Measurements from ENCODE around the gene CFAP299. TPM values are rescaled to one million over a fixed set of nuclear protein-coding genes. Genes with fewer than 3 reads are reported as not detected.
A peak's percentile ranks its signal among the peaks of the same experiment; 100 is the strongest.

CFAP299 gene
- total and polyA plus RNA-seq, 7 donors: 1.4 TPM; not detected in 6

GRCh38 chr4:80388284-80388607 is 52.7 kb downstream of the CFAP299 start:
- Histone ChIP-seq H3K4me1 (peaks cover 0 to 21% (median 0%) of the 10 kb centered on the region in 4 donors), H3K9me3 (no peaks in the 10 kb centered on the region), H3K4me3 (no peak overlapping the region), H3K27me3 (no peaks in the 10 kb centered on the region), H3K36me3 (no peaks in the 10 kb centered on the region), H3K27ac (no peak overlapping the region)
- 89 to 93% methylated on average over 8 of the region's 8 CpGs for WGBS, 2 donors
- TF ChIP-seq POLR2A (IDR thresholded peaks at IDR 0.05) (no peak), EP300 (IDR thresholded peaks at IDR 0.05) (no peak), CTCF (IDR thresholded peaks at IDR 0.05) (no peak), POLR2AphosphoS5 (IDR thresholded peaks at IDR 0.05) (no peak)
- no peak for DNase-seq
- intact Hi-C loops (cut with DNase I): no loop called here

GRCh38 chr4:80390178-80390577 is 54.6 kb downstream of the CFAP299 start:
- Histone ChIP-seq H3K27ac (no peak overlapping the region), H3K36me3 (no peaks in the 10 kb centered on the region), H3K4me1 (peaks cover 0 to 26% (median 1%) of the 10 kb centered on the region in 4 donors), H3K4me3 (no peak overlapping the region), H3K9me3 (no peaks in the 10 kb centered on the region), H3K27me3 (no peaks in the 10 kb centered on the region)
- no peak for DNase-seq
- TF ChIP-seq POLR2AphosphoS5 (IDR thresholded peaks at IDR 0.05): peak in 2 of 4 donors; percentile 65
- TF ChIP-seq EP300 (IDR thresholded peaks at IDR 0.05): no peak
- intact Hi-C loops (cut with DNase I): no loop called here
- WGBS, 2 donors: 83 to 90% methylated on average over 2 of the region's 2 CpGs

- H3K4me1 ChIP-seq: peaks cover 0 to 26% (median 1%) of the 10 kb centered on the region in 4 donors
- intact Hi-C loops (cut with DNase I): no loop called here
- 83 to 87% methylated on average over 4 of the region's 4 CpGs for WGBS, 2 donors
- no peak for DNase-seq
- no peaks in the 10 kb centered on the region for H3K27me3 ChIP-seq
- peak overlapping the region in 1 of 4 donors; percentile 40 for H3K27ac ChIP-seq
- TF ChIP-seq POLR2AphosphoS5 (IDR thresholded peaks at IDR 0.05): no peak
- TF ChIP-seq EP300 (IDR thresholded peaks at IDR 0.05): no peak
- no peak for TF ChIP-seq POLR2A (IDR thresholded peaks at IDR 0.05)
- no peak for TF ChIP-seq CTCF (IDR thresholded peaks at IDR 0.05)
- H3K36me3 ChIP-seq: no peaks in the 10 kb centered on the region
- no peaks in the 10 kb centered on the region for H3K9me3 ChIP-seq
- no peak overlapping the region for H3K4me3 ChIP-seq
Observed at GRCh38 chr4:80393246-80393969, 57.9 kb downstream of the CFAP299 start.

GRCh38 chr4:80393970-80394250 is 58.4 kb downstream of the CFAP299 start:
- Histone ChIP-seq H3K27me3 (no peaks in the 10 kb centered on the region), H3K4me3 (no peak overlapping the region), H3K36me3 (no peaks in the 10 kb centered on the region), H3K9me3 (no peaks in the 10 kb centered on the region), H3K27ac (no peak overlapping the region), H3K4me1 (peaks cover 0 to 26% (median 1%) of the 10 kb centered on the region in 4 donors)
- no peak for DNase-seq
- intact Hi-C loops (cut with DNase I): no loop called here
- TF ChIP-seq CTCF (IDR thresholded peaks at IDR 0.05): no peak
- WGBS, 2 donors: 83 to 93% methylated on average over 1 of the region's 1 CpG

- Histone ChIP-seq H3K4me3 (no peak overlapping the region), H3K36me3 (no peaks in the 10 kb centered on the region), H3K27me3 (no peaks in the 10 kb centered on the region), H3K9me3 (no peaks in the 10 kb centered on the region), H3K4me1 (peaks cover 0 to 8% (median 0%) of the 10 kb centered on the region in 4 donors), H3K27ac (no peak overlapping the region)
- 88 to 91% methylated on average over 4 of the region's 4 CpGs for WGBS, 2 donors
- TF ChIP-seq EP300 (IDR thresholded peaks at IDR 0.05) (no peak), POLR2A (IDR thresholded peaks at IDR 0.05) (no peak)
- DNase-seq: peak; percentile 62
- intact Hi-C loops (cut with DNase I): no loop called here
Observed at GRCh38 chr4:80407246-80407645, 71.7 kb downstream of the CFAP299 start.

- intact Hi-C loops (cut with DNase I): no loop called here
- peaks cover 0 to 8% (median 0%) of the 10 kb centered on the region in 4 donors for H3K4me1 ChIP-seq
- no peak overlapping the region for H3K27ac ChIP-seq
- WGBS, 2 donors: 83 to 88% methylated on average over 2 of the region's 2 CpGs
- no peak for TF ChIP-seq POLR2A (IDR thresholded peaks at IDR 0.05)
- TF ChIP-seq POLR2AphosphoS5 (IDR thresholded peaks at IDR 0.05): no peak
- TF ChIP-seq CTCF (IDR thresholded peaks at IDR 0.05): no peak
- TF ChIP-seq EP300 (IDR thresholded peaks at IDR 0.05): no peak
- DNase-seq: no peak
- no peaks in the 10 kb centered on the region for H3K27me3 ChIP-seq
- no peak overlapping the region for H3K4me3 ChIP-seq
- H3K9me3 ChIP-seq: no peaks in the 10 kb centered on the region
- H3K36me3 ChIP-seq: no peaks in the 10 kb centered on the region
Observed at GRCh38 chr4:80409809-80410208, 74.3 kb downstream of the CFAP299 start.
